OCI-LY1 (cell line): Measurements from ENCODE around the gene SLC5A1.
"Not testable (repeated sequence)": the region's sequence is repeated elsewhere in the genome, so short reads cannot be mapped to it uniquely, and the experiment has no call there.

Source experiments
- CTCF ChIP-seq: fragments of 200-600 bp; sonication (generic), shearing (Covaris generic); IDR thresholded peaks from 2 replicates; pipeline ENCODE4 v1.5.1; 2017; ENCODE audit warnings: mild to moderate bottlenecking, antibody characterized with exemption, low read length, moderate library complexity, mixed read lengths
- EZH2 ChIP-seq: fragments of 200-600 bp; sonication (generic), shearing (Covaris generic); IDR thresholded peaks from 2 replicates; pipeline ENCODE4 v1.8.0; 2017; ENCODE audit warnings: borderline replicate concordance, mixed run types, mild to moderate bottlenecking, antibody characterized with exemption, low read length, moderate library complexity, mixed read lengths

GRCh38 chr22:32134796-32135195, 91.7 kb downstream of the SLC5A1 start:
- not testable (repeated sequence) for TF ChIP-seq CTCF, EZH2
